Neural progenitor cell (in vitro differentiated cells): ENCODE measurements around the gene RUNX3. TPM values are rescaled to one million over a fixed set of nuclear protein-coding genes. Genes with fewer than 3 reads are reported as not detected.

Source experiments
- DNase-seq: peaks from one replicate; pipeline ENCODE4 v3.0.0-alpha.2; 2016; ENCODE audit warnings: low spot score
- H2AFZ ChIP-seq: fragments of 200-600 bp; sonication (generic); replicated peaks from 2 replicates; pipeline ENCODE4 v1.6.1; 2016; ENCODE audit warnings: antibody characterized with exemption
- H3F3A ChIP-seq: fragments of 200-600 bp; sonication (generic); 2 replicates; pipeline ENCODE4 v1.6.1; 2016; ENCODE audit warnings: antibody characterized with exemption, low read depth
- H3K27ac ChIP-seq: fragments of 200-600 bp; sonication (generic); 2 replicates; pipeline ENCODE4 v1.5.1; 2016; ENCODE audit warnings: mild to moderate bottlenecking
- H3K27me3 ChIP-seq: fragments of 200-600 bp; sonication (generic); 2 replicates; pipeline ENCODE4 v1.6.1; 2016; ENCODE audit warnings: mild to moderate bottlenecking, moderate library complexity
- H3K36me3 ChIP-seq: fragments of 200-600 bp; sonication (generic); 2 replicates; pipeline ENCODE4 v1.5.1; 2016
- H3K4me1 ChIP-seq: fragments of 200-600 bp; sonication (generic); 2 replicates; pipeline ENCODE4 v1.6.1; 2016; ENCODE audit warnings: mixed run types
- H3K4me2 ChIP-seq: fragments of 200-600 bp; sonication (generic); 2 replicates; pipeline ENCODE4 v1.6.1; 2016
- H3K4me3 ChIP-seq: fragments of 200-600 bp; sonication (generic); 2 replicates; pipeline ENCODE4 v1.5.1; 2016
- H3K79me2 ChIP-seq: fragments of 200-600 bp; sonication (generic); 2 replicates; pipeline ENCODE4 v1.6.1; 2016; ENCODE audit warnings: low read depth
- H3K9ac ChIP-seq: fragments of 200-600 bp; sonication (generic); 2 replicates; pipeline ENCODE4 v1.6.1; 2016
- H3K9me3 ChIP-seq: fragments of 200-600 bp; sonication (generic); 2 replicates; pipeline ENCODE4 v1.5.1; 2016; ENCODE audit warnings: low read depth
- H4K20me1 ChIP-seq: fragments of 200-600 bp; sonication (generic); 2 replicates; pipeline ENCODE4 v1.6.1; 2016; ENCODE audit warnings: low read depth
- H3K27ac Mint-ChIP-seq: 3 replicates; pipeline ENCODE4 v1.8.0; 2021; ENCODE audit warnings: mixed read lengths
- H3K27me3 Mint-ChIP-seq: 2 replicates; pipeline ENCODE4 v1.8.0; 2022; ENCODE audit warnings: low read depth, mild to moderate bottlenecking, inconsistent platforms, moderate library complexity, mixed read lengths; ENCODE audit not compliant: insufficient read depth
- H3K36me3 Mint-ChIP-seq: 3 replicates; pipeline ENCODE4 v1.8.0; 2021; ENCODE audit warnings: mixed read lengths
- H3K4me1 Mint-ChIP-seq: 3 replicates; pipeline ENCODE4 v1.8.0; 2021; ENCODE audit warnings: mixed read lengths
- H3K4me3 Mint-ChIP-seq: 3 replicates; pipeline ENCODE4 v1.8.0; 2021; ENCODE audit warnings: mild to moderate bottlenecking, moderate library complexity, mixed read lengths
- H3K9me3 Mint-ChIP-seq: 3 replicates; pipeline ENCODE4 v1.8.0; 2020; ENCODE audit warnings: mixed read lengths
- EZH2 ChIP-seq: fragments of 200-600 bp; sonication (generic); IDR thresholded peaks from 2 replicates; pipeline ENCODE4 v1.6.1; 2017; ENCODE audit warnings: antibody characterized with exemption, mild to moderate bottlenecking, moderate library complexity
- EZH2phosphoT487 ChIP-seq: fragments of 200-600 bp; sonication (generic); IDR thresholded peaks from 2 replicates; pipeline ENCODE4 v1.6.1; 2017; ENCODE audit warnings: antibody characterized with exemption
- total RNA-seq: library from RNA; depleted of rRNA; stranded (reverse); fragments of >200 nt; gene quantifications from 2 replicates; pipeline ENCODE4 v1.2.3, GENCODE V29; 2015; ENCODE audit warnings: low replicate concordance
- TF ChIP-seq, protein P1 (sequence below): fragments of 200-600 bp; sonication (generic); IDR thresholded peaks from 2 replicates; pipeline ENCODE4 v1.5.1; 2017; ENCODE audit warnings: antibody characterized with exemption, mild to moderate bottlenecking

RUNX3 gene
- total RNA-seq, 1 donor from 2014 or later, result not detected

DNA sequence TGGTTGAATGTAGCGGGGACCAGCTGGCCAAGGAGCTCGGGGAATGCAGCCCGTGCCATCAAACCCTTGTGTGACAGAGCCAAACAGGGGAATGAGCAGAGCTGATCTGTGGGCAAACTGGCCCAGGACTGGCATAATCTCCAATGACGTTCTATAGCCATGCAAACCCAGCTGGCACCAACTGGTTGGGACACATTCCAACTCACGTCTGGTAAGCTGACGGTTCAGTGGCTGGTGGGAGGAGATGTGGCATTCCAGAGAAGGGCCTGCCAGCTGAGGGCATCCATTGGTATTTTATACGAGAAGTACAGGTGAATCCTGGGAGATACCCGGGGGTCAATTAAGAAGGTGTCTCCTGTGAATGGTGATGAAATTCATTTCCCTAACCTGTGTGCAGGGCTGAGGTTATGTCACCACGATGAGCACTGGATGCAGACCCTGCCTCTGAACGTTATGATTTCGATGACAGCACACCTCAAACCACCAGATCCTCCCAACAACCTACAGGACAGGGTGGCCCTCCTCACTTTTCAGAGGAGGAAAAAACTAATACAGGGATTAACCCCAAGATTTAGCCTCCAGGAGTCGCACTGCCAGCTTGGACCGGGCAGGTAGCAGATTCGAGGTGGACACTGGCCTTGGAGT lies 39.0 kb upstream of the RUNX3 start:
- Histone ChIP-seq H3K36me3 (no peaks in the 10 kb centered on the region), H3K4me1 (peaks cover 10% of the 10 kb centered on the region)
- H3K9me3 Mint-ChIP-seq, result peaks cover 2% of the 10 kb centered on the region

GRCh38 chr1:24967962-24968361 lies 37.9 kb upstream of the RUNX3 start:
- Histone ChIP-seq H3K79me2 (no peaks in the 10 kb centered on the region), H3F3A (no peaks in the 10 kb centered on the region), H3K4me3 (no peak overlapping the region), H3K27ac (no peak overlapping the region), H3K9ac (no peak overlapping the region), H3K27me3 (no peaks in the 10 kb centered on the region), H2AFZ (no peak overlapping the region), H3K36me3 (no peaks in the 10 kb centered on the region), H3K4me1 (peaks cover 10% of the 10 kb centered on the region), H3K9me3 (no peaks in the 10 kb centered on the region), H3K4me2 (no peak overlapping the region), H4K20me1 (no peaks in the 10 kb centered on the region)
- H3K36me3 Mint-ChIP-seq, result no peaks in the 10 kb centered on the region
- no peak overlapping the region for H3K4me3 Mint-ChIP-seq
- H3K27ac Mint-ChIP-seq, result no peak overlapping the region
- H3K9me3 Mint-ChIP-seq, result peaks cover under 1% of the 10 kb centered on the region
- no peak for DNase-seq
- peaks cover 3% of the 10 kb centered on the region for H3K27me3 Mint-ChIP-seq
- no peak for TF ChIP-seq EZH2phosphoT487
- TF ChIP-seq EZH2, result no peak
- TF ChIP-seq, protein P1, sequence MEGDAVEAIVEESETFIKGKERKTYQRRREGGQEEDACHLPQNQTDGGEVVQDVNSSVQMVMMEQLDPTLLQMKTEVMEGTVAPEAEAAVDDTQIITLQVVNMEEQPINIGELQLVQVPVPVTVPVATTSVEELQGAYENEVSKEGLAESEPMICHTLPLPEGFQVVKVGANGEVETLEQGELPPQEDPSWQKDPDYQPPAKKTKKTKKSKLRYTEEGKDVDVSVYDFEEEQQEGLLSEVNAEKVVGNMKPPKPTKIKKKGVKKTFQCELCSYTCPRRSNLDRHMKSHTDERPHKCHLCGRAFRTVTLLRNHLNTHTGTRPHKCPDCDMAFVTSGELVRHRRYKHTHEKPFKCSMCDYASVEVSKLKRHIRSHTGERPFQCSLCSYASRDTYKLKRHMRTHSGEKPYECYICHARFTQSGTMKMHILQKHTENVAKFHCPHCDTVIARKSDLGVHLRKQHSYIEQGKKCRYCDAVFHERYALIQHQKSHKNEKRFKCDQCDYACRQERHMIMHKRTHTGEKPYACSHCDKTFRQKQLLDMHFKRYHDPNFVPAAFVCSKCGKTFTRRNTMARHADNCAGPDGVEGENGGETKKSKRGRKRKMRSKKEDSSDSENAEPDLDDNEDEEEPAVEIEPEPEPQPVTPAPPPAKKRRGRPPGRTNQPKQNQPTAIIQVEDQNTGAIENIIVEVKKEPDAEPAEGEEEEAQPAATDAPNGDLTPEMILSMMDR, result no peak
- H3K4me1 Mint-ChIP-seq, result peaks cover 24% of the 10 kb centered on the region

More for the DNA sequence above, 39.0 kb upstream of the RUNX3 start:
- DNase-seq, result no peak
- Histone ChIP-seq H3K27me3 (no peaks in the 10 kb centered on the region), H3K27ac (no peak overlapping the region), H3K4me3 (no peak overlapping the region), H3K4me2 (no peak overlapping the region), H3K9me3 (no peaks in the 10 kb centered on the region), H4K20me1 (no peaks in the 10 kb centered on the region), H2AFZ (no peak overlapping the region), H3F3A (no peaks in the 10 kb centered on the region), H3K9ac (no peak overlapping the region), H3K79me2 (no peaks in the 10 kb centered on the region)
- Mint-ChIP-seq H3K4me1 (peaks cover 20% of the 10 kb centered on the region), H3K36me3 (no peaks in the 10 kb centered on the region), H3K4me3 (no peak overlapping the region), H3K27me3 (peaks cover 3% of the 10 kb centered on the region), H3K27ac (no peak overlapping the region)
- TF ChIP-seq EZH2phosphoT487 (no peak), EZH2 (no peak)
- TF ChIP-seq, protein P1, result no peak

- no peak overlapping the region for H2AFZ ChIP-seq
- H3K9me3 ChIP-seq, result no peaks in the 10 kb centered on the region
- DNase-seq, result no peak
- no peak for TF ChIP-seq EZH2phosphoT487
- no peaks in the 10 kb centered on the region for H3K27me3 ChIP-seq
- H3K4me3 Mint-ChIP-seq, result no peak overlapping the region
- no peak overlapping the region for H3K4me2 ChIP-seq
- peaks cover 9% of the 10 kb centered on the region for H3K4me1 ChIP-seq
- H3K36me3 Mint-ChIP-seq, result no peaks in the 10 kb centered on the region
- H3K79me2 ChIP-seq, result no peaks in the 10 kb centered on the region
- H3K4me3 ChIP-seq, result no peak overlapping the region
- H3K27me3 Mint-ChIP-seq, result peaks cover 3% of the 10 kb centered on the region
- H3K27ac Mint-ChIP-seq, result no peak overlapping the region
- no peak overlapping the region for H3K27ac ChIP-seq
- peaks cover 24% of the 10 kb centered on the region for H3K4me1 Mint-ChIP-seq
- H3K9me3 Mint-ChIP-seq, result no peaks in the 10 kb centered on the region
- no peaks in the 10 kb centered on the region for H4K20me1 ChIP-seq
- no peak overlapping the region for H3K9ac ChIP-seq
- H3F3A ChIP-seq, result no peaks in the 10 kb centered on the region
- no peaks in the 10 kb centered on the region for H3K36me3 ChIP-seq
These were observed 37.5 kb upstream of the RUNX3 start for GRCh38 chr1:24967555-24967954.

DNA sequence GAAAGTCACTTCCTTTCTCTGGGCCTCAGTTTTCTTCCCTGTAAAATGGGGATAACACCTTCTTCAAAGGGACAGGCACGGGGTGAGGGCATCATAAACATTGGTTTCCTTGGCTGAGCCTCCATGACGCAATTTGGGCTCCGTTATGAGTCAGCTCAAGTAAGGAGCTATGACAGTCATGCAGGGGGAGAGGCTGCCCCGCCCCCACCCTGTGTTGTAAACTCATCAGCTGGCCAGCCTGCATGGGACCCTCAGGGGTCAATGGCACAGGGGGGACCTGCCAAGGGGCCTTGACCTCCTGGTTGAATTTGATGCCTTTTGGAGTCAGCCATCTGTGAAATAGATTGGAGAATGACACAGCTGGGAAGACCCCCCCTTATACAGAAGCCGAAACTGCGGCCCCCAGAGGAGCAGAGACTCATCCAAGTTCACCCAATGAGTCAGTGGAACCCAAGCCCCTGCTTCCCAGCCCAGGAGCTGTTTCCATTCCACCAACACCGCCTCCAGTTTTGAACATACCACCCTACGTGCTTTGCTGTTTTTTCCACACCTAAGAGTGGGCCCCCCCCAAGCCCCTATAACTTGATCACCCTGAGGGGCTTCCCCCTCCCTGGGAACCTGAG lies 36.8 kb upstream of the RUNX3 start:
- Histone ChIP-seq H3K4me3 (no peak overlapping the region), H2AFZ (no peak overlapping the region), H3K4me2 (no peak overlapping the region), H4K20me1 (no peaks in the 10 kb centered on the region), H3K4me1 (peaks cover 3% of the 10 kb centered on the region), H3K27me3 (no peaks in the 10 kb centered on the region), H3K79me2 (no peaks in the 10 kb centered on the region), H3K9ac (no peak overlapping the region), H3K27ac (no peak overlapping the region), H3K9me3 (no peaks in the 10 kb centered on the region), H3F3A (no peaks in the 10 kb centered on the region), H3K36me3 (no peaks in the 10 kb centered on the region)
- no peak for DNase-seq
- Mint-ChIP-seq H3K9me3 (no peaks in the 10 kb centered on the region), H3K4me1 (peaks cover 22% of the 10 kb centered on the region), H3K27ac (no peak overlapping the region), H3K27me3 (peaks cover 3% of the 10 kb centered on the region), H3K4me3 (no peak overlapping the region), H3K36me3 (no peaks in the 10 kb centered on the region)
- TF ChIP-seq EZH2, result no peak
